T-helper 22 cell (primary cell): Measurements from ENCODE around the gene LRBA.

ENCODE experiments used
- DNase-seq: peaks from one replicate; pipeline ENCODE4 v3.0.0-alpha.2; 2020; ENCODE audit warnings: low read depth

Gene LRBA

GRCh38 chr4:150238591-150238990 is 776.5 kb downstream of the LRBA start:
- no peak for DNase-seq

GRCh38 chr4:150237110-150237872 is 777.8 kb downstream of the LRBA start:
- no peak for DNase-seq

GRCh38 chr4:150236626-150237025 is 778.5 kb downstream of the LRBA start:
- DNase-seq = no peak

GRCh38 chr4:150235808-150236271 is 779.2 kb downstream of the LRBA start:
- no peak for DNase-seq

GRCh38 chr4:150235317-150235716 is 779.8 kb downstream of the LRBA start:
- no peak for DNase-seq

- DNase-seq = no peak
Measured at GRCh38 chr4:150234246-150234645, 780.8 kb downstream of the LRBA start.

GRCh38 chr4:150232029-150232428 is 783.1 kb downstream of the LRBA start:
- no peak for DNase-seq

GRCh38 chr4:150231107-150231770 is 783.8 kb downstream of the LRBA start:
- DNase-seq = no peak

GRCh38 chr4:150230561-150230960 is 784.5 kb downstream of the LRBA start:
- DNase-seq = no peak

- no peak for DNase-seq
Measured at GRCh38 chr4:150229520-150229919, 785.6 kb downstream of the LRBA start.

- no peak for DNase-seq
Measured at GRCh38 chr4:150224896-150225591, 790.0 kb downstream of the LRBA start.

- no peak for DNase-seq
Measured at GRCh38 chr4:150219841-150220240, 795.2 kb downstream of the LRBA start.

- DNase-seq = no peak
Measured at GRCh38 chr4:150218447-150218846, 796.6 kb downstream of the LRBA start.

- DNase-seq = no peak
Measured at GRCh38 chr4:150217808-150218207, 797.3 kb downstream of the LRBA start.

- DNase-seq = no peak
Measured at GRCh38 chr4:150217192-150217591, 797.9 kb downstream of the LRBA start.

GRCh38 chr4:150216726-150217125 is 798.4 kb downstream of the LRBA start:
- no peak for DNase-seq

GRCh38 chr4:150215601-150216000 is 799.5 kb downstream of the LRBA start:
- no peak for DNase-seq
